PC-9 (cell line): ENCODE data around the gene EBPL.
A peak's percentile ranks its signal among the peaks of the same experiment; 100 is the strongest.

ENCODE experiments used
- CTCF ChIP-seq: fragments of 200-600 bp; sonication (generic); conservative IDR thresholded peaks from 2 replicates; pipeline ENCODE4 v1.6.1; 2017; ENCODE audit warnings: mixed run types, antibody characterized with exemption, mild to moderate bottlenecking, moderate library complexity
- EZH2 ChIP-seq: fragments of 200-600 bp; sonication (generic); IDR thresholded peaks from 2 replicates; pipeline ENCODE4 v1.8.0; 2017; ENCODE audit warnings: antibody characterized with exemption, low read depth

- TF ChIP-seq CTCF (peak; percentile 75), EZH2 (no peak)
Measured at GRCh38 chr13:49669735-49670309, 21.5 kb downstream of the EBPL start.
